ENCODE measurements around the gene CFAP99. TPM values are rescaled to one million over a fixed set of nuclear protein-coding genes. Genes with fewer than 3 reads are reported as not detected.
A peak's percentile ranks its signal among the peaks of the same experiment; 100 is the strongest.

Gene CFAP99
- total and polyA plus RNA-seq, 9 of the 15 experiments (the other 6 are each of a cell fraction or from before 2014, with no cell fraction given): 0.07 to 0.18 (median 0.09) TPM; not detected in 6

DNA sequence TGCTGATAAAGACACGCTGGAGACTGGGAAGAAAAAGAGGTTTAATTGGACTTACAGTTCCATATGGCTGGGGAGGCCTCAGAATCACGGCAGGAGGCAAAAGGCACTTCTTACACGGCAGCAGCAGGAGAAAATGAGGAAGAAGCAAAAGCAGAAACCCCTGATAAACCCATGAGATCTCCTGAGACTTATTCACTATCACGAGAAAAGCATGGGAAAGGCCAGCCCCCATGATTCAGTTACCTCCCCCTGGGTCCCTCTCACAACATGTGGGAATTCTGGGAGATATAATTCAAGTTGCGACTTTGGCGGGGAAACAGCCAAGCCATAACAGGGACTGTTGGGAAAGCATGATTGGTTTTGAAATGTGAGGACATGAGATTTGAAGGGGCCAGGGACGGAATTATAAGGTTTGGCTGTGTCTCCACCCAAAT, 36.0 kb upstream of the CFAP99 start (continued):
- TF ChIP-seq, protein P1, sequence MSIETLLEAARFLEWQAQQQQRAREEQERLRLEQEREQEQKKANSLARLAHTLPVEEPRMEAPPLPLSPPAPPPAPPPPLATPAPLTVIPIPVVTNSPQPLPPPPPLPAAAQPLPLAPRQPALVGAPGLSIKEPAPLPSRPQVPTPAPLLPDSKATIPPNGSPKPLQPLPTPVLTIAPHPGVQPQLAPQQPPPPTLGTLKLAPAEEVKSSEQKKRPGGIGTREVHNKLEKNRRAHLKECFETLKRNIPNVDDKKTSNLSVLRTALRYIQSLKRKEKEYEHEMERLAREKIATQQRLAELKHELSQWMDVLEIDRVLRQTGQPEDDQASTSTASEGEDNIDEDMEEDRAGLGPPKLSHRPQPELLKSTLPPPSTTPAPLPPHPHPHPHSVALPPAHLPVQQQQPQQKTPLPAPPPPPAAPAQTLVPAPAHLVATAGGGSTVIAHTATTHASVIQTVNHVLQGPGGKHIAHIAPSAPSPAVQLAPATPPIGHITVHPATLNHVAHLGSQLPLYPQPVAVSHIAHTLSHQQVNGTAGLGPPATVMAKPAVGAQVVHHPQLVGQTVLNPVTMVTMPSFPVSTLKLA (conservative IDR thresholded peaks at IDR 0.05): 0 out of 4 replicates have a peak, but pooled peaks of 1 of the 2 experiments have one; percentile 45
- TF ChIP-seq TRIM28 (IDR thresholded peaks at IDR 0.05) (0 out of 2 replicates have a peak, but pooled peaks have one; percentile 40), ZNF766 (CRISPR knock-in tag; conservative IDR thresholded peaks at IDR 0.05) (peak; percentile 100), SMARCA4 (IDR thresholded peaks at IDR 0.05) (0 out of 2 replicates have a peak, but pooled peaks have one; percentile 5), FOXK2 (conservative IDR thresholded peaks at IDR 0.05 in 1 of 2, IDR thresholded peaks at IDR 0.05 in 1 of 2; ENCODE audit: low read depth in 2 of 2) (0 out of 4 replicates have a peak, but pooled peaks of 1 of the 2 experiments have one; percentile 57), SUPT5H (IDR thresholded peaks at IDR 0.05) (peak; percentile 69), KDM5B (IDR thresholded peaks at IDR 0.05; ENCODE audit: insufficient replicate concordance, low read depth, low read length) (peak; percentile 75), ELF1 (tag; IDR thresholded peaks at IDR 0.05) (0 out of 2 replicates have a peak, but pooled peaks have one; percentile 60), ATF7 (IDR thresholded peaks at IDR 0.05) (0 out of 2 replicates have a peak, but pooled peaks have one; percentile 18), ZFP36 (IDR thresholded peaks at IDR 0.05; ENCODE audit: low read depth, low read length, partially characterized antibody) (peak; percentile 62), ZFX (CRISPR knock-in tag; IDR thresholded peaks at IDR 0.05) (peak; percentile 88), SPI1 (IDR thresholded peaks at IDR 0.05; ENCODE audit: borderline replicate concordance, low read depth, low read length) (peak; percentile 60; the same call in 1 of the 2 replicates)
- TF ChIP-seq, protein P2, sequence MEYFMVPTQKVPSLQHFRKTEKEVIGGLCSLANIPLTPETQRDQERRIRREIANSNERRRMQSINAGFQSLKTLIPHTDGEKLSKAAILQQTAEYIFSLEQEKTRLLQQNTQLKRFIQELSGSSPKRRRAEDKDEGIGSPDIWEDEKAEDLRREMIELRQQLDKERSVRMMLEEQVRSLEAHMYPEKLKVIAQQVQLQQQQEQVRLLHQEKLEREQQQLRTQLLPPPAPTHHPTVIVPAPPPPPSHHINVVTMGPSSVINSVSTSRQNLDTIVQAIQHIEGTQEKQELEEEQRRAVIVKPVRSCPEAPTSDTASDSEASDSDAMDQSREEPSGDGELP (CRISPR knock-in tag; IDR thresholded peaks at IDR 0.05; ENCODE audit: borderline replicate concordance): peak; percentile 15; the same call in 1 of the 2 replicates
- TF ChIP-seq, protein P3, sequence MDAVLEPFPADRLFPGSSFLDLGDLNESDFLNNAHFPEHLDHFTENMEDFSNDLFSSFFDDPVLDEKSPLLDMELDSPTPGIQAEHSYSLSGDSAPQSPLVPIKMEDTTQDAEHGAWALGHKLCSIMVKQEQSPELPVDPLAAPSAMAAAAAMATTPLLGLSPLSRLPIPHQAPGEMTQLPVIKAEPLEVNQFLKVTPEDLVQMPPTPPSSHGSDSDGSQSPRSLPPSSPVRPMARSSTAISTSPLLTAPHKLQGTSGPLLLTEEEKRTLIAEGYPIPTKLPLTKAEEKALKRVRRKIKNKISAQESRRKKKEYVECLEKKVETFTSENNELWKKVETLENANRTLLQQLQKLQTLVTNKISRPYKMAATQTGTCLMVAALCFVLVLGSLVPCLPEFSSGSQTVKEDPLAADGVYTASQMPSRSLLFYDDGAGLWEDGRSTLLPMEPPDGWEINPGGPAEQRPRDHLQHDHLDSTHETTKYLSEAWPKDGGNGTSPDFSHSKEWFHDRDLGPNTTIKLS (IDR thresholded peaks at IDR 0.05; ENCODE audit: borderline replicate concordance, low read depth): 0 out of 2 replicates have a peak, but pooled peaks have one; percentile 2

Data from K562 (cell line).